ENCODE measurements around the gene OBSCN.

Gene OBSCN

GRCh38 chr1:228297822-228298221, 90.0 kb downstream of the OBSCN start:
- Histone ChIP-seq H3K36me3 (ENCODE audit: insufficient read depth, low read length) (no peaks in the 10 kb centered on the region; the same call in 1 of the 2 replicates), H3K9me3 (ENCODE audit: low read length) (peaks cover 13% of the 10 kb centered on the region), H3K9ac (ENCODE audit: low read length) (no peak overlapping the region), H2AFZ (ENCODE audit: low read length) (no peak overlapping the region), H3K27ac (ENCODE audit: low read depth, low read length, poor library complexity, severe bottlenecking) (no peak overlapping the region), H3F3A (ENCODE audit: insufficient read depth, low read length) (no peaks in the 10 kb centered on the region), H4K20me1 (ENCODE audit: insufficient read depth, low read length) (no peaks in the 10 kb centered on the region), H3K4me1 (ENCODE audit: insufficient read depth, low read length, severe bottlenecking) (no peaks in the 10 kb centered on the region), H3K4me3 (ENCODE audit: low read depth, low read length, poor library complexity, severe bottlenecking) (no peak overlapping the region), H3K9me2 (ENCODE audit: low read depth, low read length) (no peaks in the 10 kb centered on the region), H3K4me2 (ENCODE audit: low read length) (no peak overlapping the region), H3K27me3 (ENCODE audit: insufficient read depth, low read length) (peaks cover 11% of the 10 kb centered on the region; the same call in 1 of the 2 replicates), H3K79me2 (ENCODE audit: insufficient read depth, low read length) (no peaks in the 10 kb centered on the region)
- TF ChIP-seq CTCF (IDR thresholded peaks at IDR 0.05; ENCODE audit: low read length) (no peak), EZH2 (IDR thresholded peaks at IDR 0.05; ENCODE audit: borderline replicate concordance, low read length) (no peak)

GRCh38 chr1:228298471-228298870, 90.6 kb downstream of the OBSCN start:
- no peak overlapping the region for H3K27ac ChIP-seq (ENCODE audit: low read depth, low read length, poor library complexity, severe bottlenecking)
- no peak overlapping the region for H3K9ac ChIP-seq (ENCODE audit: low read length)
- no peak for TF ChIP-seq EZH2 (IDR thresholded peaks at IDR 0.05; ENCODE audit: borderline replicate concordance, low read length)
- no peak for TF ChIP-seq CTCF (IDR thresholded peaks at IDR 0.05; ENCODE audit: low read length)
- no peaks in the 10 kb centered on the region for H4K20me1 ChIP-seq (ENCODE audit: insufficient read depth, low read length)
- no peaks in the 10 kb centered on the region; the same call in 1 of the 2 replicates for H3K36me3 ChIP-seq (ENCODE audit: insufficient read depth, low read length)
- H3F3A ChIP-seq (ENCODE audit: insufficient read depth, low read length), result no peaks in the 10 kb centered on the region
- H2AFZ ChIP-seq (ENCODE audit: low read length), result no peak overlapping the region
- no peak overlapping the region for H3K4me2 ChIP-seq (ENCODE audit: low read length)
- no peaks in the 10 kb centered on the region for H3K9me2 ChIP-seq (ENCODE audit: low read depth, low read length)
- H3K79me2 ChIP-seq (ENCODE audit: insufficient read depth, low read length), result no peaks in the 10 kb centered on the region
- peaks cover 11% of the 10 kb centered on the region; the same call in 1 of the 2 replicates for H3K27me3 ChIP-seq (ENCODE audit: insufficient read depth, low read length)
- H3K4me1 ChIP-seq (ENCODE audit: insufficient read depth, low read length, severe bottlenecking), result no peaks in the 10 kb centered on the region
- peaks cover 13% of the 10 kb centered on the region for H3K9me3 ChIP-seq (ENCODE audit: low read length)
- H3K4me3 ChIP-seq (ENCODE audit: low read depth, low read length, poor library complexity, severe bottlenecking), result no peak overlapping the region

- no peaks in the 10 kb centered on the region for H3F3A ChIP-seq (ENCODE audit: insufficient read depth, low read length)
- H3K4me2 ChIP-seq (ENCODE audit: low read length), result no peak overlapping the region
- peaks cover 13% of the 10 kb centered on the region for H3K9me3 ChIP-seq (ENCODE audit: low read length)
- H2AFZ ChIP-seq (ENCODE audit: low read length), result no peak overlapping the region
- H3K9me2 ChIP-seq (ENCODE audit: low read depth, low read length), result no peaks in the 10 kb centered on the region
- no peaks in the 10 kb centered on the region for H3K4me1 ChIP-seq (ENCODE audit: insufficient read depth, low read length, severe bottlenecking)
- H3K36me3 ChIP-seq (ENCODE audit: insufficient read depth, low read length), result no peaks in the 10 kb centered on the region; the same call in 1 of the 2 replicates
- no peak overlapping the region for H3K9ac ChIP-seq (ENCODE audit: low read length)
- no peak overlapping the region for H3K4me3 ChIP-seq (ENCODE audit: low read depth, low read length, poor library complexity, severe bottlenecking)
- TF ChIP-seq EZH2 (IDR thresholded peaks at IDR 0.05; ENCODE audit: borderline replicate concordance, low read length), result no peak
- TF ChIP-seq CTCF (IDR thresholded peaks at IDR 0.05; ENCODE audit: low read length), result no peak
- H3K27ac ChIP-seq (ENCODE audit: low read depth, low read length, poor library complexity, severe bottlenecking), result no peak overlapping the region
- H4K20me1 ChIP-seq (ENCODE audit: insufficient read depth, low read length), result no peaks in the 10 kb centered on the region
- H3K27me3 ChIP-seq (ENCODE audit: insufficient read depth, low read length), result peaks cover 8% of the 10 kb centered on the region; the same call in 1 of the 2 replicates
- H3K79me2 ChIP-seq (ENCODE audit: insufficient read depth, low read length), result no peaks in the 10 kb centered on the region
Measured at GRCh38 chr1:228299211-228299610, 91.4 kb downstream of the OBSCN start.
